ENCODE results near the gene HBA1.
"Not testable (repeated sequence)": the region's sequence is repeated elsewhere in the genome, so short reads cannot be mapped to it uniquely, and the experiment has no call there.

HBA1 gene

DNA sequence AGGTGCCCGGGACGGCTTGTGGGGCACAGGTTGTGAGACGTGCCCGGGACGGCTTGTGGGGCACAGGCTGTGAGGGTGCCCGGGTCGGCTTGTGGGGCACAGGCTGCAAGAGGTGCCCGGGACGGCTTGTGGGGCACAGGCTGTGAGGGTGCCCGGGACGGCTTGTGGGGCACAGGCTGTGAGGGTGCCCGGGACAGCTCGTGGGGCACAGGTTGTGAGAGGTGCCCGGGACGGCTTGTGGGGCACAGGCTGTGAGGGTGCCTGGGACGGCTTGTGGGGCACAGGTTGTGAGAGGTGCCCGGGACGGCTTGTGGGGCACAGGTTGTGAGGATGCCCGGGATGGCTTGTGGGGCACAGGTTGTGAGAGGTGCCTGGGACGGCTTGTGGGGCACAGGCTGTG is 16.2 kb upstream of the HBA1 start:
- not testable (repeated sequence) for DNase-seq

DNA sequence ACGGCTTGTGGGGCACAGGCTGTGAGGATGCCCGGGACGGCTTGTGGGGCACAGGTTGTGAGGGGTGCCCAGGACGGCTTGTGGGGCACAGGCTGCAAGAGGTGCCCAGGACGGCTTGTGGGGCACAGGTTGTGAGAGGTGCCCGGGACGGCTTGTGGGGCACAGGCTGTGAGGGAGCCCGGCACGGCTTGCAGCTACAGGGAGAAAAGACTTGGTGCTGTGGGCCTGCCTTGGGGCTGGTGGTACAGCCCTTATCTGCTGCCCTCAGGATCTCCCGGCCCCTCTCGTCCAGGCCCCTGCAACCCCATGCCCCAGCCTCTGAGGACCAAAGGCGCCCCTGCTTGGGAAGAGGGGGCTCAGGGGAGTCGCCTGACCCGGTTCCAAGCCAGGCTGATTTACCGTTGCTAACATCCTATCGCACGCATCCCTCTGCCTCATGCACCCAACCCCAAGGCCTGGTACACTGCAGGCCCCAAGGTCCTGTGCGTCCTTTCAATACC is 15.7 kb upstream of the HBA1 start:
- no peak for DNase-seq

DNA sequence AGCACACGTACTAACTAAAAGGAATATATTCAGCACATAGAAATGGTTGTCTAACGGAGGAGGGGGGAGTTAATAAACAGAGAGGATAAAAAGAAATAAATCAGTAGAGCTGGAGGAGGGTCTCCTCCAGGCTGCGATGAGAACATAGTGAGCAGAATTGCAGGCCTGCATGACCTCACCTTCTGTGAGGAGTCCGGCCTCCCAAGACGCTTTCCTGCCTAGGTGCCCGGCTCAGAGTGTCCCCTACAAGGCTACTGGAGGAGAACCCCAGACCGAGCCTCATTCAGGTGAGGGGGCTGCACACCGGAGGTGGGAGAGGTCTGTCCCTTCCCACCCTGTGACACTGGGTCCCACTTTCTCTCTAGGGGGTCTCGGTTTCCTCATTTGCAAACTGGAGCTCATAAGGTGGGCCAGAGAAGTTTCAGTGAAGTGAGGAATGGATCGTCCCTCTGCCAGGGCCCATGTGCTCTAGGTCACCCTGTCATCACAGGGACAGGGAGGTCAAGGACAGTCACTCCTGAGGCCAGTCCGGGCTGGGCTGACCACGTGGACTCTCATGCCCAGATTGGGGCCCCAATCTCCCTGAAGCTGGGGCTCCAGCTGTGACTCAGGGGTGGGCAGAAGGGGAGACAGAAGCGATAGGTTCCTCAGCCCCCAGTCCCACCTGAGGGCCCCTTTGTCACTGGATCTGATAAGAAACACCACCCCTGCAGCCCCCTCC is 14.0 kb upstream of the HBA1 start:
- no peak for DNase-seq

DNA sequence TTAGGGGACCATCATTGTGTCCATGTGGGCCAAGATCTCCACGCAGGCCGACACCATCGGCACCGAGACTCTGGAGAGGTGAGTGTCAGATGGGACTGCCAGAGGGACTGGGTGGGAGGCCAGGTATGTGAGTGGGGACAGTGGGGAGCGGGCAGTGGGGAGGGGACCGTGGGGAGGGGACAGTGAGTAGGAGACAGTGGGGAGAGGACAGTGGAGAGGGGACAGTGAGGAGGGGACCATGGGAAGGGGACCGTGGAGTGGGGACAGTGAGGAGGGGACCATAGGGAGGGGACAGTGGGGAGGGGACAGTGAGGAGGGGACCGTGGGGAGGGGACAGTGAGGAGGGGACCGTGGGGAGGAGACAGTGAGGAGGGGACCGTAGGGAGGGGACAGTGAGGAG is 13.3 kb upstream of the HBA1 start:
- DNase-seq: not testable (repeated sequence)

DNA sequence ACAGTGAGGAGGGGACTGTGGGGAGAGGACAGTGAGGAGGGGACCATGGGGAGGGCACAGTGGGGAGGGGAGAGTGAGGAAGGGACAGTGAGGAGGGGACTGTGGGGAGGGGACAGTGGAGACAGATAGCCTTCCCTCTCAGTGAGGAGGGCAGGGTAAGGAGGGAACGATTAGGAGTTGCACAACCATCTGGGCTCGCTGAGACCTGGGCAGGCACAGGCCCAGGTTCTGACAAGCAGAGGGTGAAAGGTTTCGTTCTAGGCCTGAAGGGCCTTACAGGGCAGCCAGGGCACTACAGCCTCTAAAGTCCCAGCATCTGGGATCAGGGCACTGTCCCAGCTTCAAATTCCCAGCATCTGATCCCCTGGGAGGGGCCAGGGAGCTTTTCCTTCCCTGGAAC is 12.8 kb upstream of the HBA1 start:
- DNase-seq: not testable (repeated sequence)

DNA sequence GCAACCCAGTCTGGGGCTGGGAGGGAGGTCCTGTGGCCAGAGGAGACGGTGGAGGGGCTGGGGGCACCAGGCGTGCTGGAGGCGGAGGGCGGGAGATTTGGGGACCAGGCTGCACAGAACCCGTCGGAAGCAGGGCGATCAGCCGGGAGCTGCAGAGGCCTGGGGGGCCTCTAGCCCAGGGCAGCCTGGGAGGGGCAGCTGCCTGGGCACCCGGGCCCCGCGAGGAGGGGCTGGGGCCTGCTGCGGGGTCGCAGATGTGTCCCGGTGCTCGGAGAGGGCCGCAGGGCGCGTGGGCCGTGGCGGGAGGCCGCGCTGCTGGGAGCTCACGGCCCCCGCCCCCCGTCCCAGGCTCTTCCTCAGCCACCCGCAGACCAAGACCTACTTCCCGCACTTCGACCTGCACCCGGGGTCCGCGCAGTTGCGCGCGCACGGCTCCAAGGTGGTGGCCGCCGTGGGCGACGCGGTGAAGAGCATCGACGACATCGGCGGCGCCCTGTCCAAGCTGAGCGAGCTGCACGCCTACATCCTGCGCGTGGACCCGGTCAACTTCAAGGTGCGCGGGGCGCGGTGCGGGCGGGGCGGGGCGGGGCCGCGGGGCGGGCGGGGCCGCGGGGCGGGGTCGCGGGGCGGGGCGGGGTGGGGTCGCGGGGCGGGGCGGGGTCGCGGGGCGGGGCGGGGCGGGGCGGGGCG is 12.2 kb upstream of the HBA1 start:
- DNase-seq: not testable (repeated sequence)

DNA sequence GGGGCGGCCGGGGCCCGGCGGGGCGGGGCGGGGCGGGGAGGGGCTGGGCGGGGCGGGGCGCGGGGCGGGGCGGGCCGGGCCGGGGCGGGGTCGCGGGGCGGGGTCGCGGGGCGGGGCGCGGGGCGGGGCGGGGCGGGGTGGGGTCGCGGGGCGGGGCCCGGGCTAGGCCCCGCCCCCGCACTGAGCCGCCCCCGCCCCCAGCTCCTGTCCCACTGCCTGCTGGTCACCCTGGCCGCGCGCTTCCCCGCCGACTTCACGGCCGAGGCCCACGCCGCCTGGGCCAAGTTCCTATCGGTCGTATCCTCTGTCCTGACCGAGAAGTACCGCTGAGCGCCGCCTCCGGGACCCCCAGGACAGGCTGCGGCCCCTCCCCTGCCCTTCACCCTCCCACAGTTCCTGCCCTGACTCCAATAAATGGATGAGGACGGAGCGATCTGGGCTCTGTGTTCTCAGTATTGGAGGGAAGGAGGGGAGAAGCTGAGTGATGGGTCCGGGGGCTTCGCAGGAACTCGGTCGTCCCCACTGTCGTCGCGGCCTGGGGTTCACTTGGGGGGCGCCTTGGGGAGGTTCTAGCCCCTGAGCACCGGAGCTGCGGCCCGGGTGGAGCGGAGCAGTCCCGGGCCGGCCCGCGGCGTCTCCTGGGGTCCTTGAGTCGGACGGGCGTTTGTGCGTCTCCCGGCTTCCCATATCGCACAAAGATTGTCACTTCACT is 11.5 kb upstream of the HBA1 start:
- DNase-seq: no peak

DNA sequence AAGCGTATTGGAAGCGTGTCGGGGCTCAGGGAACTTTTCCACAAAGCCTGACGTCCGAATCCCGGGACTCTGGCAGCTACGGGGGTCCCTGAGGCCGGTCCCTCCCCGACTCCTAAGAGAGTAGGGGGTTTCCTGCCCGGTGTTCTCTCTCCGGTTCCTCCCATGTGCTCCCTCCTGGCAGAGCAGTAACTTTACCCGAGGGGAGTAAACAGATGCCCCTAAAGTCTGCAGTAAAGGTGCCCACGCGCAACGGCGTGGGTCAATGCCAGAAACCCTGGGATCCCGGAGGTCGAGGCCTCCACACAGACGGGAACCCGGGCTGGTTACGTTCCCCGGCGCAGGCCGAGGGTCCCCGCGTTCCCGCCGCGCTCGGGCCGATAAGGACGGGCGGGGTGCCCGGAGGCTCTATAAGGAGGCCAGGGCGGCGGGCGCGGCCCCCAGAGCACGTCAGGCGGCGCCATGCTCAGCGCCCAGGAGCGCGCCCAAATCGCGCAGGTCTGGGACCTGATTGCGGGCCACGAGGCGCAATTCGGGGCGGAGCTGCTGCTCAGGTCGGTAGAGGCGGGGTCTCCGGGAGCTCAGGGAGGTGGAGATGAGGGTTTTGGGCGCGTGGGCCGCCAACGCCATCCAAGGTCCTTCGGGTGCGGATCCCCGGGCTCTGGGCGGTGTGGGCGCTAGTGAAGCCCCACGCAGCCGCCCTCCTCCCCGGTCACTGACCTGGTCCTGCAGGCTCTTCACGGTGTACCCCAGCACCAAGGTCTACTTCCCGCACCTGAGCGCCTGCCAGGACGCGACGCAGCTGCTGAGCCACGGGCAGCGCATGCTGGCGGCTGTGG is 10.7 kb upstream of the HBA1 start, which contains the start of gene HBM:
Gene HBM, plus strand, starts transcription at position 440 of the 836 bp plus-strand sequence. Its CDS starts 20 bp downstream, at position 460.
- DNase-seq: no peak

DNA sequence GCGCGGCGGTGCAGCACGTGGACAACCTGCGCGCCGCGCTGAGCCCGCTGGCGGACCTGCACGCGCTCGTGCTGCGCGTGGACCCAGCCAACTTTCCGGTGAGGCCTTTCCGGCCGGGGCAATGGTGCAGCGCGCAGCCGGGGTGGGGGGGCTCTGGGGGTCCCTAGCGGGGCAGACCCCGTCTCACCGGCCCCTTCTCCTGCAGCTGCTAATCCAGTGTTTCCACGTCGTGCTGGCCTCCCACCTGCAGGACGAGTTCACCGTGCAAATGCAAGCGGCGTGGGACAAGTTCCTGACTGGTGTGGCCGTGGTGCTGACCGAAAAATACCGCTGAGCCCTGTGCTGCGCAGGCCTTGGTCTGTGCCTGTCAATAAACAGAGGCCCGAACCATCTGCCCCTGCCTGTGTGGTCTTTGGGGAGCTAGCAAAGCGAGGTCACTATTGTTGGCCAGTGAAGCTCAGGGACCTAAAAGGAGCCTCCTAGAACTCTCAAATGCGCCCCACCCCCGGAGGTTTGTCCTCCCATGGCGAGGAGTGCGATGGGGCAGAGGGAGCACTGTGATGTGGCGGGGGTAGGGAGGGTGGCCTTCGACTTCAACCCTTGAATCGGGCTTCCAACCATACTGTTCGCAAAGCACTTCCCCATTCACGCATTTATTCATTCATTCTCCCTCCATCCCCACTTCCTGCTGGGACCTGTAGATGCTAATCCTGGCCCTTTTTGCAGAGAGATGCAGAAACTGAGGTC is 9.9 kb upstream of the HBA1 start:
- no peak for DNase-seq

DNA sequence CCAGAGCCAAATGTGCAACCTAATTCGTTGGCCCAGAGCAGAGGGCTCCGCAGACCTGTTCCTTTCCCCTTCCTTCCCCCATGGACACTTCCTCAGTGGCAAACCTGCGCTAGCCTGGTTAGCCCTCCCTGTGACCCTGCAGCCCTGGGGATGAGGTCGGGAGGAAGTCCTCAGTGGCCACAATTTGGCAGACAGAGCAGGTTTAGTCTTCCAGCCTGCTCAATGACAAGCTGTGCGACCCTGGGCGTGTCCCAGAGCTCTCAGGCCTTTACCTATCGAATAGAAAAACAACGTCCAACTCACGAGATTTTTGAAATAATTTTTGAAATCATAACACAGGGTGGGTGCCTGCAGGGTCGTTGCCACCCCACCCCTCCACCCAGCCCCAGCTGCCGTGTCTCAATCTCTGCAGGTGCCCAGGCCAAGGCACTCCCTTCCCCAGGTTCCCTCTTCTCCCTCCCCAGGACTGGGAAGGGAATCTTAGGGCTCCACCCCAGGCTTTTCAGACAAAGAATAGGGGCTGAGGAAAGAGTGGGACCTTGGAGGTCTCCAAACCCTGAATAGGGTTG is 9.3 kb upstream of the HBA1 start:
- no peak for DNase-seq

DNA sequence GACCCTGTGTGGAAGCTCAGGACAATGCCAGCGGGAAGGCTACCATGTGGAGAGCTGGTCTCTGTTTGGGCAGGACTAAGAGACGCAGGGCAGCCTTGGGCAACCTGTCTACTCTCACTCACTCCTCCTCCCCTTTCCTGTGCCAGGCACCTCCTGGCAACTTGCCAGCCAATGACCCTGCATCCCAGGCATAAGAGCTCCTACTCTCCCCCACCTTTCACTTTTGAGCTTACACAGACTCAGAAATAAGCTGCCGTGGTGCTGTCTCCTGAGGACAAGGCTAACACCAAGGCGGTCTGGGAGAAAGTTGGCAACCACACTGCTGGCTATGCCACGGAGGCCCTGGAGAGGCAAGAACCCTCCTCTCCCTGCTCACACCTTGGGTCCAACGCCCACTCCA is 8.1 kb upstream of the HBA1 start:
- no peak for DNase-seq

DNA sequence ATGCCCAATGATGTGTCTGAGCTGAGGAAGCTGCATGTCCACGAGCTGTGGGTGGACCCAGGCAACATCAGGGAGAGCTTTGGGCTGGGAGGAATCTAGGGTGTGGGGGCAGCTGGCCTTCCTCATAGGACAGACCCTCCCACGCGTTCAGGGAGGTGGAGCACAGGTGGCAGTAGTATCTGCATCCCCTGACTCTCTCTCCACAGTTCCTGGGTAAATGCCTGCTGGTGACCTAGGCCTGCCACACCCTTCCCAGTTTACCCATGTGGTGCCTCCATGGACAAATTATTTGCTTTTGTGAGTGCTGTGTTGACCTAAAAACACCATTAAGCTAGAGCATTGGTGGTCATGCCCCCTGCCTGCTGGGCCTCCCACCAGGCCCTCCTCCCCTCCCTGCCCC is 7.5 kb upstream of the HBA1 start:
- DNase-seq: no peak

DNA sequence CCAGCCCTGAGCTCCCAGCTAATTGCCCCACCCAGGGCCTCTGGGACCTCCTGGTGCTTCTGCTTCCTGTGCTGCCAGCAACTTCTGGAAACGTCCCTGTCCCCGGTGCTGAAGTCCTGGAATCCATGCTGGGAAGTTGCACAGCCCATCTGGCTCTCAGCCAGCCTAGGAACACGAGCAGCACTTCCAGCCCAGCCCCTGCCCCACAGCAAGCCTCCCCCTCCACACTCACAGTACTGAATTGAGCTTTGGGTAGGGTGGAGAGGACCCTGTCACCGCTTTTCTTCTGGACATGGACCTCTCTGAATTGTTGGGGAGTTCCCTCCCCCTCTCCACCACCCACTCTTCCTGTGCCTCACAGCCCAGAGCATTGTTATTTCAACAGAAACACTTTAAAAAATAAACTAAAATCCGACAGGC is 6.4 kb upstream of the HBA1 start:
- not testable (repeated sequence) for DNase-seq

DNA sequence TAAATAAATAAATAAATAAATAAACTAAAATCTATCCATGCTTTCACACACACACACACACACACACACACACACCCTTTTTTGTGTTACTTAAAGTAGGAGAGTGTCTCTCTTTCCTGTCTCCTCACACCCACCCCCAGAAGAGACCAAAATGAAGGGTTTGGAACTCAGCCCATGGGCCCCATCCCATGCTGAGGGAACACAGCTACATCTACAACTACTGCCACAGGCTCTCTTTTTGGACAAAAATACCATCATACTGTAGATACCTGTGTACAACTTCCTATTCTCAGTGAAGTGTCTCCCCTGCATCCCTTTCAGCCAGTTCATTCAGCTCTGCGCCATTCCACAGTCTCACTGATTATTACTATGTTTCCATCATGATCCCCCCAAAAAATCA is 5.7 kb upstream of the HBA1 start:
- DNase-seq: no peak

DNA sequence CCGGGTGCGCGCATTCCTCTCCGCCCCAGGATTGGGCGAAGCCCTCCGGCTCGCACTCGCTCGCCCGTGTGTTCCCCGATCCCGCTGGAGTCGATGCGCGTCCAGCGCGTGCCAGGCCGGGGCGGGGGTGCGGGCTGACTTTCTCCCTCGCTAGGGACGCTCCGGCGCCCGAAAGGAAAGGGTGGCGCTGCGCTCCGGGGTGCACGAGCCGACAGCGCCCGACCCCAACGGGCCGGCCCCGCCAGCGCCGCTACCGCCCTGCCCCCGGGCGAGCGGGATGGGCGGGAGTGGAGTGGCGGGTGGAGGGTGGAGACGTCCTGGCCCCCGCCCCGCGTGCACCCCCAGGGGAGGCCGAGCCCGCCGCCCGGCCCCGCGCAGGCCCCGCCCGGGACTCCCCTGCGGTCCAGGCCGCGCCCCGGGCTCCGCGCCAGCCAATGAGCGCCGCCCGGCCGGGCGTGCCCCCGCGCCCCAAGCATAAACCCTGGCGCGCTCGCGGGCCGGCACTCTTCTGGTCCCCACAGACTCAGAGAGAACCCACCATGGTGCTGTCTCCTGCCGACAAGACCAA is 4.0 kb upstream of the HBA1 start, which contains the start of gene HBA2:
Gene HBA2, plus strand, starts transcription at position 503 of the 568 bp plus-strand sequence. Its CDS starts 37 bp downstream, at position 540.
- not testable (repeated sequence) for DNase-seq

DNA sequence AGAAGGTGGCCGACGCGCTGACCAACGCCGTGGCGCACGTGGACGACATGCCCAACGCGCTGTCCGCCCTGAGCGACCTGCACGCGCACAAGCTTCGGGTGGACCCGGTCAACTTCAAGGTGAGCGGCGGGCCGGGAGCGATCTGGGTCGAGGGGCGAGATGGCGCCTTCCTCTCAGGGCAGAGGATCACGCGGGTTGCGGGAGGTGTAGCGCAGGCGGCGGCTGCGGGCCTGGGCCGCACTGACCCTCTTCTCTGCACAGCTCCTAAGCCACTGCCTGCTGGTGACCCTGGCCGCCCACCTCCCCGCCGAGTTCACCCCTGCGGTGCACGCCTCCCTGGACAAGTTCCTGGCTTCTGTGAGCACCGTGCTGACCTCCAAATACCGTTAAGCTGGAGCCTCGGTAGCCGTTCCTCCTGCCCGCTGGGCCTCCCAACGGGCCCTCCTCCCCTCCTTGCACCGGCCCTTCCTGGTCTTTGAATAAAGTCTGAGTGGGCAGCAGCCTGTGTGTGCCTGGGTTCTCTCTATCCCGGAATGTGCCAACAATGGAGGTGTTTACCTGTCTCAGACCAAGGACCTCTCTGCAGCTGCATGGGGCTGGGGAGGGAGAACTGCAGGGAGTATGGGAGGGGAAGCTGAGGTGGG is 3.1 kb upstream of the HBA1 start:
- not testable (repeated sequence) for DNase-seq

DNA sequence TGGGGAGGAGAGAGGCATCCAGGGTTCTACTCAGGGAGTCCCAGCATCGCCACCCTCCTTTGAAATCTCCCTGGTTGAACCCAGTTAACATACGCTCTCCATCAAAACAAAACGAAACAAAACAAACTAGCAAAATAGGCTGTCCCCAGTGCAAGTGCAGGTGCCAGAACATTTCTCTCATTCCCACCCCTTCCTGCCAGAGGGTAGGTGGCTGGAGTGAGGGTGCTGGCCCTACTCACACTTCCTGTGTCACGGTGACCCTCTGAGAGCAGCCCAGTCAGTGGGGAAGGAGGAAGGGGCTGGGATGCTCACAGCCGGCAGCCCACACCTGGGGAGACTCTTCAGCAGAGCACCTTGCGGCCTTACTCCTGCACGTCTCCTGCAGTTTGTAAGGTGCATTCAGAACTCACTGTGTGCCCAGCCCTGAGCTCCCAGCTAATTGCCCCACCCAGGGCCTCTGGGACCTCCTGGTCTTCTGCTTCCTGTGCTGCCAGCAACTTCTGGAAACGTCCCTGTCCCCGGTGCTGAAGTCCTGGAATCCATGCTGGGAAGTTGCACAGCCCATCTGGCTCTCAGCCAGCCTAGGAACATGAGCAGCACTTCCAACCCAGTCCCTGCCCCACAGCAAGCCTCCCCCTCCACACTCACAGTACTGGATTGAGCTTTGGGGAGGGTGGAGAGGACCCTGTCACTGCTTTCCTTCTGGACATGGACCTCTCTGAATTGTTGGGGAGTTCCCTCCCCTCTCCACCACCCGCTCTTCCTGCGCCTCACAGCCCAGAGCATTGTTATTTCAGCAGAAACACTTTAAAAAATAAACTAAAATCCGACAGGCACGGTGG is 2.3 kb upstream of the HBA1 start:
- DNase-seq: not testable (repeated sequence)

DNA sequence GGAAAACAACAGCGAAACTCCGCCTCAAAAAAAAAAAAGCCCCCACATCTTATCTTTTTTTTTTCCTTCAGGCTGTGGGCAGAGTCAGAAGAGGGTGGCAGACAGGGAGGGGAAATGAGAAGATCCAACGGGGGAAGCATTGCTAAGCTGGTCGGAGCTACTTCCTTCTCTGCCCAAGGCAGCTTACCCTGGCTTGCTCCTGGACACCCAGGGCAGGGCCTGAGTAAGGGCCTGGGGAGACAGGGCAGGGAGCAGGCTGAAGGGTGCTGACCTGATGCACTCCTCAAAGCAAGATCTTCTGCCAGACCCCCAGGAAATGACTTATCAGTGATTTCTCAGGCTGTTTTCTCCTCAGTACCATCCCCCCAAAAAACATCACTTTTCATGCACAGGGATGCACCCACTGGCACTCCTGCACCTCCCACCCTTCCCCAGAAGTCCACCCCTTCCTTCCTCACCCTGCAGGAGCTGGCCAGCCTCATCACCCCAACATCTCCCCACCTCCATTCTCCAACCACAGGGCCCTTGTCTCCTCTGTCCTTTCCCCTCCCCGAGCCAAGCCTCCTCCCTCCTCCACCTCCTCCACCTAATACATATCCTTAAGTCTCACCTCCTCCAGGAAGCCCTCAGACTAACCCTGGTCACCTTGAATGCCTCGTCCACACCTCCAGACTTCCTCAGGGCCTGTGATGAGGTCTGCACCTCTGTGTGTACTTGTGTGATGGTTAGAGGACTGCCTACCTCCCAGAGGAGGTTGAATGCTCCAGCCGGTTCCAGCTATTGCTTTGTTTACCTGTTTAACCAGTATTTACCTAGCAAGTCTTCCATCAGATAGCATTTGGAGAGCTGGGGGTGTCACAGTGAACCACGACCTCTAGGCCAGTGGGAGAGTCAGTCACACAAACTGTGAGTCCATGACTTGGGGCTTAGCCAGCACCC is 1.2 kb upstream of the HBA1 start:
- DNase-seq: no peak
